ENCODE data around the gene SERPINF2.
"Not testable (repeated sequence)": the region's sequence is repeated elsewhere in the genome, so short reads cannot be mapped to it uniquely, and the experiment has no call there.

- not testable (repeated sequence) for TF ChIP-seq CTCF (IDR thresholded peaks at IDR 0.05; ENCODE audit: borderline replicate concordance, extremely low read depth, low read length, poor library complexity, severe bottlenecking); EZH2 (IDR thresholded peaks at IDR 0.05; ENCODE audit: borderline replicate concordance, low read depth, low read length, severe bottlenecking)
Measured at GRCh38 chr17:1708791-1709346, 33.8 kb upstream of the SERPINF2 start.

Data from DND-41 (cell line).